GM10248 (cell line): Measurements from ENCODE around the gene ENPP3.
"Not testable (repeated sequence)": the region's sequence is repeated elsewhere in the genome, so short reads cannot be mapped to it uniquely, and the experiment has no call there.

Source experiments
- CTCF ChIA-PET: fragments of 300-600 bp; sonication (Branson Sonifier 250); formaldehyde crosslinking; extraction: SDS; loops from one replicate; lab custom pipeline; 2021; ENCODE audit warnings: antibody characterized with exemption; lab: Yijun Ruan, JAX
- POLR2A ChIA-PET: fragments of 350-650 bp; sonication (Branson Sonifier 250); formaldehyde crosslinking; extraction: SDS; loops from one replicate; lab custom pipeline; 2020; ENCODE audit warnings: antibody characterized with exemption; lab: Yijun Ruan, JAX
- DNase-seq: peaks from one replicate; pipeline ENCODE4 v3.0.0; 2012; ENCODE audit errors: extremely low spot score
- CTCF ChIP-seq: IDR thresholded peaks from 2 replicates; pipeline ENCODE4 v1.5.1; 2012; ENCODE audit warnings: mild to moderate bottlenecking, low read depth; ENCODE audit errors: extremely low read depth, missing control alignments, control extremely low read depth

Gene ENPP3

DNA sequence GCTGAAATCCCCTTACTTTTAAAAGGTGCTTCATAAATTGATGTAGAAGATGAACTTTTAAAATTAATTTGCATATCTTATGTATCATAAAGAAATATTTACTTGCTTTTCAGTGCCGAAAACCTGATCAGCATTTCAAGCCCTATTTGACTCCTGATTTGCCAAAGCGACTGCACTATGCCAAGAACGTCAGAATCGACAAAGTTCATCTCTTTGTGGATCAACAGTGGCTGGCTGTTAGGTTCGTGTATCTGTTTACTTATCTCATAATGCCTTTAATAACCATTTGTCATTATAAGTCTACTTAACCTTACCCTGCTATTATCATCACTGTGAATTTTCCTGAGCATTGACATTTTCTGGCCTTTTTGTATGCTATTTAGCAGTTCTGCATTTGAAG, 56.3 kb downstream of the ENPP3 start:
- CTCF ChIA-PET: no interaction called here
- POLR2A ChIA-PET: no interaction called here
- no peak for TF ChIP-seq CTCF
- no peak for DNase-seq

DNA sequence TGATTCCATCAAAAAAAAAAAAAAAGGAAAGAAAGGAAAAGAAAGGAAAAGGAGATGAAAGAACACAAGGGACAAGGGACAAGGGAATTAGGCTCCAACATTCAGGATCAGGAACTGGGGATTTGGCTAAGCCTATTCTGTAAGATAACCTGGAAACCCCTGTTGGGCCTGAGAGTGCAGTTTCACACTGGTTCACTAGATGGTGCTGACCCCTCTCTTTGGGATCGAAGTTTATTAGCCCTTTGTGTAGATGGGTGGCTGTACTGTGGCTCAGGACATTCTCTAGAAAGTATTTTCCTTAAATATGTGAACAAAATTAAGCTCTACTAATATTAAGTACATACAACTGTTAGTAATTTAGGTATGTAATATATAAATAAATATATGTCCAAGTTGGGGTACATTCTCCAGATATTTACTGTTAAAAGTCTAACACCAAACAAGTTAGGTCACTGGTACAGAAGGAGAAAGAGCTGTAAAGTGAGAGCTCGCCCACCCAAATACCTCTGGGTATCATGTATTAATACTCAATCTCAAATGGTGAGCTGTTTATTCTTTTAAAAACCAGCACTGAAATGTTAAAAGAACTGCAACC, 57.8 kb downstream of the ENPP3 start:
- ChIA-PET CTCF (interaction anchor here (0.8 to 2.7 kb wide), 14 partner anchors 18 to 531 kb away, joined by 3 to 20 read pairs (median 4); no protein-coding TSS in a partner anchor), POLR2A (no interaction called here)
- peak; percentile 62 for DNase-seq
- peak; percentile 50 for TF ChIP-seq CTCF

DNA sequence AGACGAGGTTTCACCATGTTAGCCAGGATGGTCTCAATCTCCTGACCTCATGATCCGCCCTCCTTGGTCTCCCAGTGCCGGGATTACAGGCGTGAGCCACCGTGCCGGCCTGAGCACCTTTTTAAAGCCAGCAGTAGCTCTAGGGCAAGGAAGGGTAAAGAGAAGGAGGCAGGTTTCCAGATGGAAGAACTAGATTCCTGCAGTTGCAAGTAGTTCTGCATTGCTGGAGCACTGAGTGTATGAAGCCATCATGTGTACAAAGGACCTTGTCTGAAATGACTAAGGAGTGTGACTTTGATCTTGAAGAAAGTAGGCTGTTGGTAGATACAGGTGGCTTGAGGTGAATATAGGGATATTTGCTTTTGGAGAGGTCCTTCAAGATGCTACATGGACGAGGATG, 59.9 kb downstream of the ENPP3 start:
- POLR2A ChIA-PET: no interaction called here
- CTCF ChIA-PET: interaction anchor here (2.7 kb wide), 1 partner anchor 214 kb away, joined by 20 read pairs; no protein-coding TSS in a partner anchor
- no peak for TF ChIP-seq CTCF
- DNase-seq: no peak

DNA sequence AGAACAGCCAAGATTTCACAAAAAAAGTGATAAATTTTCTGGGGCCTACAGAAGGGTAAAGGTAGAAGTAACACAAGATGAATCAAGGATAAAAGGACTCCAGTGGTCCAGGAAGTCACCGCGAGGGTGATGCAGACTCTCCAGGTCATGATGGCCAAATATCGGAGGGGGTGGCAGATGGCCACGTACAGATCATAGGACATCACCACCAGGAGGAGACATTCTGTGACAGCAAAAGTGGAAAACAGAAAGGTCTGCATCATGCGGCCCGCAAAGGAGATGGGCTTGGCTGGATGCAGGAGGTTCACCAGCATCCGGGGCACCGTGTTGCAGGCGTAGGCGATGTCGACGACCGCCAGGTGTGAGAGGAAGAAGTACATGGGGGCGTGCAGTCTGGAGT, 63.7 kb downstream of the ENPP3 start:
- CTCF ChIA-PET, POLR2A ChIA-PET, DNase-seq: not testable (repeated sequence)

- DNase-seq, CTCF ChIA-PET, POLR2A ChIA-PET: not testable (repeated sequence)
Observed at GRCh38 chr6:131703905-131704304, 66.8 kb downstream of the ENPP3 start.

- DNase-seq, POLR2A ChIA-PET, CTCF ChIA-PET: not testable (repeated sequence)
Observed at GRCh38 chr6:131710917-131711316, 73.8 kb downstream of the ENPP3 start, which contains the start of gene CTAGE9. TSS of gene CTAGE9 (minus strand) at chr6:131711017. CDS start at chr6:131711017, 0 bp downstream.

GRCh38 chr6:131715567-131715966, 78.5 kb downstream of the ENPP3 start:
- CTCF ChIA-PET, POLR2A ChIA-PET, DNase-seq: not testable (repeated sequence)

DNA sequence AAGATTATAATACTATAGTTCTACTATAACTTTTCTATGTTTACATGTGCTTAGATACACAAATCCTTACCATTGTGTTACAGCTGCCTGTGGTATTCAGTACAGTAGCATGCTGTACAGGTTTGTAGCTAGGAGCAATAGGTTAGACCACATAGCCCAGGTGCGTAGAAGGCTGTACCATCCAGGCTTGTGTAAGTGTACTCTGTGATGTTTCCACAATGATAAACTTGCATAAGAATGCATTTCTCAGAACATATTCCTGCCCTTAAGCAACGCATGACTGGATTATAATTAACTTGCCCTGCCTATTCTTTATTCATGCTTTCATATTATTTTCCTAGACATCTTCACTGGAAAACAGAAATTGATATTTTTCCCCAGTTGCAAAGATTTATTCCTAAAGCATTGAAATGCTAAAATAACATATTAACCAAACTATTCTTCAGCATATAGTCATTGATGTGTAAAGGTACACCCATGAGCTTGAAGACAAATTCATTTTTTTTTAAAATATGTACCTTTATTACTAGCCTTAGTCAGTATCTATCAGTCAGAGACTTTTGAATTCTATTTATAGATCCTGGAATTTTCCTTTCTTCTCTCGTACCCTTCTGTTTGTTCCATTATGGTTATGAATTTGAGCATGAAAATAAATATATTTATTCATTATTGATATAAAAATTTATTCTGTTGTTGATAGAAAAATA, 80.9 kb downstream of the ENPP3 start:
- no peak for TF ChIP-seq CTCF
- CTCF ChIA-PET: interaction anchor here (1.2 kb wide), 1 partner anchor 11 kb away, joined by 3 read pairs; no protein-coding TSS in a partner anchor
- no peak for DNase-seq
- POLR2A ChIA-PET: no interaction called here

DNA sequence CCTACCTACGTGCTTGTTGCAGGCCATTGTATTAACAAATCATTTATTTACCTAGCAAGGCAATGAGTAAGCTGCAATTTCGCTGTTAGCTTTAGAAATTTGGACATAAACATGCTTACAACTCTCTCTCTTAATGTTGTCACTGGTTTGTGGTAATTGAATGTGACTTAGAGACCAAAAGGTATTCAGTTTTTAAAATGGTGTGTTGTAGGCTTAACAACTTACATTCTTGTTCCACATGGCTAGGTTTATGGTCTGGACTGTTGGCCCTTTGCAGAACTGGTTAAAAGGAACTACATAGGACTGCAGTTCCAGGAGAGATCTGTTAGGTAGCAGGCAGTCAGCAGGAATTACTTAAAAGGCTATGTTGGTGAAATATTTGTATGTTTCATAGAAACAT, 84.1 kb downstream of the ENPP3 start:
- ChIA-PET POLR2A (no interaction called here), CTCF (interaction anchor here (1.5 kb wide), 1 partner anchor 25 kb away, joined by 4 read pairs; no protein-coding TSS in a partner anchor)
- no peak for DNase-seq
- no peak for TF ChIP-seq CTCF
